Brain microvascular endothelial cell (primary cell): Measurements from ENCODE around the gene NOTCH1.

Experiments used
- DNase-seq: peaks from one replicate; pipeline ENCODE4 v3.0.0-alpha.2; 2020
- H3K27ac ChIP-seq: fragments of 250-450 bp; sonication (Bioruptor Pico); 2 replicates; pipeline ENCODE4 v1.5.1; 2020; ENCODE audit warnings: mild to moderate bottlenecking, moderate library complexity
- H3K27me3 ChIP-seq: fragments of 250-450 bp; sonication (Bioruptor Pico); replicated peaks from 2 replicates; pipeline ENCODE4 v1.5.1; 2020; ENCODE audit warnings: mild to moderate bottlenecking
- H3K36me3 ChIP-seq: fragments of 250-450 bp; sonication (Bioruptor Pico); replicated peaks from 2 replicates; pipeline ENCODE4 v1.5.1; 2020; ENCODE audit warnings: mild to moderate bottlenecking
- H3K4me3 ChIP-seq: 2 replicates; pipeline ENCODE4 v1.5.1; 2011; ENCODE audit warnings: low read depth, mild to moderate bottlenecking, control low read depth, low read length, moderate library complexity
- in situ Hi-C: cut with HindIII; loops from 2 replicates; pipeline ENCODE4 v1.10.0; 2017; ENCODE audit warnings: low sequenced_read_pairs, low pct_ligation_motif_present
- TF ChIP-seq, protein P1 (sequence below): IDR thresholded peaks from 2 replicates; pipeline ENCODE4 v1.5.1; 2011; ENCODE audit warnings: low read depth, mild to moderate bottlenecking, moderate library complexity, low read length, control low read depth, inconsistent platforms; ENCODE audit errors: missing control alignments

NOTCH1 gene

GRCh38 chr9:136536721-136537241, 9.1 kb downstream of the NOTCH1 start:
- in situ Hi-C loops = no loop called here
- Histone ChIP-seq H3K27ac (no peak overlapping the region), H3K36me3 (peaks cover 5% of the 10 kb centered on the region), H3K27me3 (no peaks in the 10 kb centered on the region), H3K4me3 (no peak overlapping the region)
- no peak for DNase-seq
- TF ChIP-seq, protein P1, sequence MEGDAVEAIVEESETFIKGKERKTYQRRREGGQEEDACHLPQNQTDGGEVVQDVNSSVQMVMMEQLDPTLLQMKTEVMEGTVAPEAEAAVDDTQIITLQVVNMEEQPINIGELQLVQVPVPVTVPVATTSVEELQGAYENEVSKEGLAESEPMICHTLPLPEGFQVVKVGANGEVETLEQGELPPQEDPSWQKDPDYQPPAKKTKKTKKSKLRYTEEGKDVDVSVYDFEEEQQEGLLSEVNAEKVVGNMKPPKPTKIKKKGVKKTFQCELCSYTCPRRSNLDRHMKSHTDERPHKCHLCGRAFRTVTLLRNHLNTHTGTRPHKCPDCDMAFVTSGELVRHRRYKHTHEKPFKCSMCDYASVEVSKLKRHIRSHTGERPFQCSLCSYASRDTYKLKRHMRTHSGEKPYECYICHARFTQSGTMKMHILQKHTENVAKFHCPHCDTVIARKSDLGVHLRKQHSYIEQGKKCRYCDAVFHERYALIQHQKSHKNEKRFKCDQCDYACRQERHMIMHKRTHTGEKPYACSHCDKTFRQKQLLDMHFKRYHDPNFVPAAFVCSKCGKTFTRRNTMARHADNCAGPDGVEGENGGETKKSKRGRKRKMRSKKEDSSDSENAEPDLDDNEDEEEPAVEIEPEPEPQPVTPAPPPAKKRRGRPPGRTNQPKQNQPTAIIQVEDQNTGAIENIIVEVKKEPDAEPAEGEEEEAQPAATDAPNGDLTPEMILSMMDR = peak; percentile 31

DNA sequence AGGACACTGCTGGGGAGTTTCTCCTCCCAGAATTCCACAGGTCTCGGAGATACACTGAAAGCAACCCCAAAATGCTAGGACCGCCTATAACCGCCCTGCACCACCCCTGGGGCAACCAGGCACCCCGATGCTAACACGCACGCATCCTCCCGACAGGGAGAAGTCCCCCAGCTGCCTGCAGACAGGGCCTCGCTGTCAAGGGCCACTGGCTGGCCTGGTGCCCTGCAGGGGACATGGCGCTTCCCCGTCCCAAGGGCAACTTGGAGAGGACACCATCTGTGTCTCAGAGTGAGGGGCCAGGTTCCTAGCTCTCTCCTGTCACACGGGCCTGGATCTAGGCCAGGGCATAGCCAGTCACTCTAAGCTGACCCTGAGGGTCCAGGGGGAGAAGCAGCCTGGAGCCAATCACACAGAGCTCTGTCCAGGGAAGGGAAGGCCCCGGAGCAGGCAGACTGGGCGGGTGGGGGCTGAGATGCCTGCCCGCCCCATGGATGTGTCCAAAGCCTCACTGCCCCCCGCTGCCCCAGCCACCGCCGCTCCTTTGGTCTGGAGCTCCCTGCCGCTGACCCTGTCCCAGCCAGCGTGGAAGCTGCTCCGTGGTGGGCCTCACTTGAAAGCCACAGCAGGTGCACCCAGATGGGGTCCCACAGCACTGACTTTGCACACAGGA, 9.7 kb downstream of the NOTCH1 start:
- in situ Hi-C loops = no loop called here
- Histone ChIP-seq H3K27me3 (no peaks in the 10 kb centered on the region), H3K36me3 (peaks cover 5% of the 10 kb centered on the region), H3K27ac (no peak overlapping the region), H3K4me3 (no peak overlapping the region)
- DNase-seq = no peak
- TF ChIP-seq, protein P1 = no peak

- no peak overlapping the region for H3K27ac ChIP-seq
These were observed 10.8 kb downstream of the NOTCH1 start for GRCh38 chr9:136535070-136535469.

DNA sequence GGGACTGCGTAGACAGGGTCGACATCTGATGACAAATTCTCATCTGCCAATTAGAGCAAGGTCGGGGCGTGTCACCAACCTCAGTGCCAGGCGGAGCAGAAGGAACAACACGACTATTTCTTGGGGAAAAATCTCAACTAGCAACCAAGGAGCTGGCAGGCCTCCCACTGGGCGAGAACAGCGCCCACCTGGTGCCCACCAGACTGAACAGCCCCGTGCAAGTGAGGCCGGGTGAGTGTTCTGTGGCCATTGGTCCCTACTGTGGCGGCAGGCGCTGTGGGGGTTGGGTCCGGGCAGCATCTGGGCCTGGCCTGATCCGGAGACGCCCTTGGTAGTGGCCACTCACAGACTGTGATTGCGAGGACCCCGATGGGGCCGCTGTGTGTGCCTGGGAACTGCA, 11.5 kb downstream of the NOTCH1 start:
- Histone ChIP-seq H3K36me3 (peaks cover 5% of the 10 kb centered on the region), H3K4me3 (no peak overlapping the region), H3K27me3 (no peaks in the 10 kb centered on the region), H3K27ac (no peak overlapping the region)
- in situ Hi-C loops = no loop called here
- no peak for DNase-seq
- TF ChIP-seq, protein P1 = no peak

More at GRCh38 chr9:136535070-136535469, 10.8 kb downstream of the NOTCH1 start:
- H3K36me3 ChIP-seq = peaks cover 5% of the 10 kb centered on the region
- H3K27me3 ChIP-seq = no peaks in the 10 kb centered on the region
- TF ChIP-seq, protein P1 = no peak
- in situ Hi-C loops = no loop called here
- no peak for DNase-seq
- H3K4me3 ChIP-seq = no peak overlapping the region

DNA sequence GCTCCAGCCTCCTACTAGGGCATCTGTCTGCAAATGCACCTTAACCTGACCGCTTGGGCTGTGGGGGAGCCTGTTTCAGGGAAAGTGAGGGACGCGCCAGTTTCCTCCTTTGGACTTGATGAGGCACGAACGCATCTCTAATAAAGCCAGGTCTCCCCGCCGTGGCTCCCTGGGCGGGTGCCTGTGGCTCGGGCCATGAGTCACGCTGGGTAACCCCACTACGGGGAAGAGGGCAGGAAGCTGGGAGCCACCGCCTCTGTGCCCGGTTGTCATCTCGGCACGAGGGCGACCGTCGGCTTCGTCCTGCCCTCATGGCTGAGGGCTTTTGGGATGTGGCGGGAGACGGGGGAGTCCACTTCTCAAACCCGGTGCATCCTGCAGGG, 12.1 kb downstream of the NOTCH1 start:
- Histone ChIP-seq H3K4me3 (no peak overlapping the region), H3K27ac (no peak overlapping the region)
- no peak for DNase-seq

More for the DNA sequence above, 12.1 kb downstream of the NOTCH1 start:
- Histone ChIP-seq H3K27me3 (no peaks in the 10 kb centered on the region), H3K36me3 (peaks cover 5% of the 10 kb centered on the region)
- in situ Hi-C loops = no loop called here
- TF ChIP-seq, protein P1 = no peak
